AG08396 (cell line): ENCODE results near the gene TSEN2.
"Not testable (repeated sequence)": the region's sequence is repeated elsewhere in the genome, so short reads cannot be mapped to it uniquely, and the experiment has no call there.

ENCODE experiments used
- DNase-seq: peaks from one replicate; pipeline ENCODE4 v3.0.0; 2012; ENCODE audit warnings: low spot score, mixed read lengths

TSEN2 gene

GRCh38 chr3:12503126-12503957 lies 19.1 kb downstream of the TSEN2 start:
- DNase-seq, result no peak

GRCh38 chr3:12506201-12506709 lies 22.0 kb downstream of the TSEN2 start:
- DNase-seq, result no peak

- DNase-seq, result peak; percentile 43
These were observed 23.5 kb downstream of the TSEN2 start for GRCh38 chr3:12507591-12508281.

- DNase-seq, result peak; percentile 86
These were observed 24.0 kb downstream of the TSEN2 start for GRCh38 chr3:12508291-12508700.

- DNase-seq, result no peak
These were observed 25.2 kb downstream of the TSEN2 start for GRCh38 chr3:12509466-12509865.

- DNase-seq, result no peak
These were observed 28.3 kb downstream of the TSEN2 start for GRCh38 chr3:12512534-12513118.

- DNase-seq, result no peak
These were observed 29.6 kb downstream of the TSEN2 start for GRCh38 chr3:12513694-12514446.

GRCh38 chr3:12515631-12516030 lies 31.4 kb downstream of the TSEN2 start:
- DNase-seq, result no peak

GRCh38 chr3:12516873-12517272 lies 32.6 kb downstream of the TSEN2 start:
- DNase-seq, result no peak

- DNase-seq, result no peak
These were observed 34.2 kb downstream of the TSEN2 start for GRCh38 chr3:12518261-12519028.

GRCh38 chr3:12521010-12521409 lies 36.7 kb downstream of the TSEN2 start:
- no peak for DNase-seq

GRCh38 chr3:12522721-12523120 lies 38.4 kb downstream of the TSEN2 start:
- no peak for DNase-seq

- DNase-seq, result no peak
These were observed 43.5 kb downstream of the TSEN2 start for GRCh38 chr3:12527757-12528143.

- DNase-seq, result no peak
These were observed 47.9 kb downstream of the TSEN2 start for GRCh38 chr3:12532182-12532581.

- no peak for DNase-seq
These were observed 52.1 kb downstream of the TSEN2 start for GRCh38 chr3:12536423-12536822.

- DNase-seq, result no peak
These were observed 57.3 kb downstream of the TSEN2 start for GRCh38 chr3:12541625-12542024.

GRCh38 chr3:12543497-12543896 lies 59.2 kb downstream of the TSEN2 start:
- DNase-seq, result not testable (repeated sequence)

- DNase-seq, result no peak
These were observed 60.6 kb downstream of the TSEN2 start for GRCh38 chr3:12544652-12545472.

- DNase-seq, result no peak
These were observed 61.2 kb downstream of the TSEN2 start, which contains the start of gene MKRN2OS for GRCh38 chr3:12545473-12545791. TSS of gene MKRN2OS (minus strand) at chr3:12545499. CDS start at chr3:12545464, 35 bp downstream.

- DNase-seq, result no peak
These were observed 65.9 kb downstream of the TSEN2 start for GRCh38 chr3:12549971-12550760.
